Smooth muscle cell (in vitro differentiated cells): Measurements from ENCODE around the gene USF3. TPM values are rescaled to one million over a fixed set of nuclear protein-coding genes. Genes with fewer than 3 reads are reported as not detected.

Source experiments
- DNase-seq: peaks from one replicate; lab custom pipeline; 2025; ENCODE audit not compliant: unreplicated experiment; lab: John Stamatoyannopoulos, UW
- H2AFZ ChIP-seq: fragments of 200-600 bp; sonication (generic); 2 replicates; pipeline ENCODE4 v1.6.0; 2016; ENCODE audit warnings: antibody characterized with exemption, low read depth, mild to moderate bottlenecking
- H3F3A ChIP-seq: fragments of 200-600 bp; sonication (generic); 2 replicates; pipeline ENCODE4 v1.6.0; 2017; ENCODE audit warnings: antibody characterized with exemption, low read depth
- H3K27ac ChIP-seq: fragments of 200-600 bp; sonication (generic); 2 replicates; pipeline ENCODE4 v1.5.1; 2016; ENCODE audit warnings: low read depth, mild to moderate bottlenecking
- H3K27me3 ChIP-seq: fragments of 200-600 bp; sonication (generic); 2 replicates; pipeline ENCODE4 v1.6.1; 2016; ENCODE audit warnings: low read depth, mild to moderate bottlenecking
- H3K36me3 ChIP-seq: fragments of 200-600 bp; sonication (generic); 2 replicates; pipeline ENCODE4 v1.5.1; 2016; ENCODE audit warnings: low read depth
- H3K4me1 ChIP-seq: fragments of 200-600 bp; sonication (generic); 2 replicates; pipeline ENCODE4 v1.5.1; 2016; ENCODE audit warnings: low read depth
- H3K4me2 ChIP-seq: fragments of 200-600 bp; sonication (generic); 2 replicates; pipeline ENCODE4 v1.6.0; 2016; ENCODE audit warnings: mild to moderate bottlenecking
- H3K4me3 ChIP-seq: fragments of 200-600 bp; sonication (generic); 2 replicates; pipeline ENCODE4 v1.5.1; 2016; ENCODE audit warnings: mild to moderate bottlenecking
- H3K79me2 ChIP-seq: fragments of 200-600 bp; sonication (generic); 2 replicates; pipeline ENCODE4 v1.6.0; 2016; ENCODE audit warnings: low read depth, mild to moderate bottlenecking
- H3K9ac ChIP-seq: fragments of 200-600 bp; sonication (generic); 2 replicates; pipeline ENCODE4 v1.6.0; 2016; ENCODE audit warnings: low read depth
- H3K9me3 ChIP-seq: fragments of 200-600 bp; sonication (generic); replicated peaks from 2 replicates; pipeline ENCODE4 v1.5.1; 2016; ENCODE audit warnings: low read depth
- H4K20me1 ChIP-seq: fragments of 200-600 bp; sonication (generic); 2 replicates; pipeline ENCODE4 v1.6.0; 2016; ENCODE audit warnings: low read depth
- CTCF ChIP-seq: fragments of 200-600 bp; sonication (generic); IDR thresholded peaks from 2 replicates; pipeline ENCODE4 v1.5.1; 2017; ENCODE audit warnings: borderline replicate concordance, mild to moderate bottlenecking, antibody characterized with exemption; ENCODE audit not compliant: insufficient read depth, poor library complexity, severe bottlenecking
- WGBS: methylation state at CpG from one replicate; pipeline ENCODE4 v1.1.7; 2016; ENCODE audit warnings: low lambda C conversion rate; 5-methylcytosine and 5-hydroxymethylcytosine counted together
- polyA plus RNA-seq: library from polyadenylated mRNA; unstranded; fragments of >200 nt; fragmentation: Nextera tagmentation; extraction: Ambion mirVana; gene quantifications from 2 replicates; pipeline ENCODE4 v1.2.1, GENCODE V29; 2016
- total RNA-seq: library from RNA; depleted of rRNA; stranded (reverse); fragments of >200 nt; gene quantifications from 2 replicates; pipeline ENCODE4 v1.2.3, GENCODE V29; 2014

Gene USF3
- total and polyA plus RNA-seq, 2 experiments from 2014 or later: 2.9 to 12.3 TPM

- Histone ChIP-seq H3K27ac (peak overlapping the region; percentile 61), H3K4me3 (peak overlapping the region; percentile 72), H3K79me2 (peaks cover 22% of the 10 kb centered on the region), H3K27me3 (no peaks in the 10 kb centered on the region), H3F3A (no peaks in the 10 kb centered on the region), H3K4me1 (peaks cover 17% of the 10 kb centered on the region), H2AFZ (peak overlapping the region; percentile 85), H3K9me3 (no peaks in the 10 kb centered on the region), H3K9ac (no peak overlapping the region), H4K20me1 (no peaks in the 10 kb centered on the region), H3K4me2 (peak overlapping the region; percentile 94), H3K36me3 (no peaks in the 10 kb centered on the region)
- DNase-seq: no peak
- WGBS: 92% methylated on average over 6 of the region's 6 CpGs
- TF ChIP-seq CTCF: no peak
These were observed 1.8 kb upstream of the USF3 start for GRCh38 chr3:113698213-113698742.

GRCh38 chr3:113697500-113698090 lies 1.2 kb upstream of the USF3 start:
- Histone ChIP-seq H3K79me2 (peaks cover 28% of the 10 kb centered on the region), H3K27ac (peak overlapping the region; percentile 61), H3F3A (no peaks in the 10 kb centered on the region), H2AFZ (peak overlapping the region; percentile 94), H4K20me1 (no peaks in the 10 kb centered on the region), H3K4me2 (peak overlapping the region; percentile 94), H3K27me3 (no peaks in the 10 kb centered on the region), H3K4me1 (peaks cover 17% of the 10 kb centered on the region), H3K9ac (peak overlapping the region; percentile 81), H3K9me3 (no peaks in the 10 kb centered on the region), H3K4me3 (peak overlapping the region; percentile 72), H3K36me3 (no peaks in the 10 kb centered on the region)
- DNase-seq: no peak
- TF ChIP-seq CTCF: no peak
- 37% methylated on average over 10 of the region's 10 CpGs for WGBS

- Histone ChIP-seq H3K27me3 (no peaks in the 10 kb centered on the region), H3F3A (no peaks in the 10 kb centered on the region), H3K4me1 (peaks cover 17% of the 10 kb centered on the region), H3K9me3 (no peaks in the 10 kb centered on the region), H3K9ac (peak overlapping the region; percentile 81), H3K4me2 (peak overlapping the region; percentile 94), H3K27ac (peak overlapping the region; percentile 61), H3K4me3 (peak overlapping the region; percentile 72), H4K20me1 (no peaks in the 10 kb centered on the region), H3K79me2 (peaks cover 34% of the 10 kb centered on the region), H2AFZ (peak overlapping the region; percentile 94), H3K36me3 (no peaks in the 10 kb centered on the region)
- WGBS: under 1% methylated on average over 35 of the region's 38 CpGs
- DNase-seq: peak; percentile 88
- TF ChIP-seq CTCF: no peak
These were observed 437 bp upstream of the USF3 start for GRCh38 chr3:113696658-113697499.
